Activated CD8-positive, alpha-beta memory T cell treated with anti-CD3 and anti-CD28 coated beads, Interleukin-2, amount 10 ng/mL, durations not matched to agents 7 days and 5 days (primary cell): ENCODE results near the gene INVS. TPM values are rescaled to one million over a fixed set of nuclear protein-coding genes. Genes with fewer than 3 reads are reported as not detected.

Source experiments
- total RNA-seq, 2 experiments: library from RNA; stranded (reverse); gene quantifications; one replicate each; pipeline ENCODE4 v1.2.3, GENCODE V29; 2021

Gene INVS
- total RNA-seq, 2 experiments from 2014 or later: 21.3 TPM

Other genes with a start within 250 kb of the INVS start
- 10 to 100 TPM; 32.0 to 37.0 TPM for gene STX17, start 192.6 kb upstream of the INVS start, total RNA-seq
- gene ERP44, start 243 bp upstream of the INVS start, total RNA-seq: 10 to 100 TPM; 16.0 to 19.6 TPM